Dermis microvascular lymphatic vessel endothelial cell (primary cell): Measurements from ENCODE around the gene RPA1. TPM values are rescaled to one million over a fixed set of nuclear protein-coding genes. Genes with fewer than 3 reads are reported as not detected.
A peak's percentile ranks its signal among the peaks of the same experiment; 100 is the strongest.
"Not testable (repeated sequence)": the region's sequence is repeated elsewhere in the genome, so short reads cannot be mapped to it uniquely, and the experiment has no call there.

ENCODE experiments used
- DNase-seq, 2 donors: peaks; one replicate each; pipeline versions ENCODE4 v3.0.0 to v3.0.0-alpha.2; 2010; ENCODE audit warnings: low read depth in 2 of 2
- total RNA-seq: library from RNA; depleted of rRNA; stranded (reverse); fragments of >200 nt; gene quantifications from 2 replicates; pipeline ENCODE4 v1.2.1, GENCODE V29; 2014

RPA1 gene
- total RNA-seq, 1 donor from 2014 or later, result 26.6 TPM

GRCh38 chr17:1878419-1879121, 48.8 kb downstream of the RPA1 start:
- peak in 1 of 2 donors; percentile 66 for DNase-seq

- DNase-seq, result no peak
Observed at GRCh38 chr17:1880851-1881630, 51.2 kb downstream of the RPA1 start.

- peak; percentile 15 to 47 for DNase-seq
Observed at GRCh38 chr17:1882836-1883235, 53.0 kb downstream of the RPA1 start.

DNA sequence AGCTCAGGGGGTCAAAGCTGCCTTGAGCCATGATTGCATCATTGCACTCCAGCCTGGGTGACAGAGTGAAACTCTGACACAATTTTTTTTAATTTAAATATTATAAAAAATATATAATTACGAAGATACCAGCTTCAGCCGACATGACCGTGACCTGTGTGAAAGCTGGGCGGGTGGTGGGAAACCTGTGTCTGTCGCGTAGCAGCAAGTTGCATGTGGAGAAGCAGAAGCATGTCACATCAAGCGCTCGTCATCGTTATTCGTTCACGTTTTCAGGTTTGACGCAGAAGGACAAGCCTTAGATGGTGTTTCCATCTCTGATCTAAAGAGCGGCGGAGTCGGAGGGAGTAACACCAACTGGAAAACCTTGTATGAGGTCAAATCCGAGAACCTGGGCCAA, 53.7 kb downstream of the RPA1 start:
- DNase-seq, result no peak

- no peak for DNase-seq
Observed at GRCh38 chr17:1888741-1889140, 58.9 kb downstream of the RPA1 start.

DNA sequence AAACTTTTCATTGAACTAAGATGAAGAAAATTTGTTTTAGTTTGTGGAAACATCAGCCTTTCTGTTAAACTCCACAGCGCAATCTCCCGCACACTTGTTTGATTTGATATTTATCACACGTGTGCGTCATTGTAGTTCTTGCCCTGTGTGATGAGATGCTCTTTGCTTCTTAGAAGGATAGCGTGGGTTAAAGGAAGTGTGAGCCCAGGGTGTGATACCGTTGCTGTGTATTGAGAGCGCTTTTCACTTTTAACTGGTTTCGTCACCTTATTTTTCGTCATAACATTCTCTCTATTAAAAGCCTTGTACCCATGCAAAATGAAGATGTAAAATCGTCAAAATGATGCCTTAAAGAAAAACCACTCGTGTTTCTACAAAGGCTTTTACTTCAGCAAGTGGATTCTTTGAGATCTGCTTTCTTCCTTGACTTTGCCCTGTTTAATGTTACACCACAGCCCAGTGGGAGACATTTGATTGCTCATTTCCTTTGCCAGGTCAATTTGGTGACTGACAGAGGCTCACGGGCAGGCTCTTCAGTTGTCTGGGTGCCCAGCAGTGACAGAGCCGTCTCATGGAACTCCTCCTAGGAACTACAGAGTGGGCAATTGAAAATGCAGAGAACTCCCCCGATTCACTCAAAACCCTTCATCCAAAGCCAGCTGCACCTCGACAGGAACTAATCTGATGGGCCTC, 61.1 kb downstream of the RPA1 start:
- DNase-seq, result no peak

DNA sequence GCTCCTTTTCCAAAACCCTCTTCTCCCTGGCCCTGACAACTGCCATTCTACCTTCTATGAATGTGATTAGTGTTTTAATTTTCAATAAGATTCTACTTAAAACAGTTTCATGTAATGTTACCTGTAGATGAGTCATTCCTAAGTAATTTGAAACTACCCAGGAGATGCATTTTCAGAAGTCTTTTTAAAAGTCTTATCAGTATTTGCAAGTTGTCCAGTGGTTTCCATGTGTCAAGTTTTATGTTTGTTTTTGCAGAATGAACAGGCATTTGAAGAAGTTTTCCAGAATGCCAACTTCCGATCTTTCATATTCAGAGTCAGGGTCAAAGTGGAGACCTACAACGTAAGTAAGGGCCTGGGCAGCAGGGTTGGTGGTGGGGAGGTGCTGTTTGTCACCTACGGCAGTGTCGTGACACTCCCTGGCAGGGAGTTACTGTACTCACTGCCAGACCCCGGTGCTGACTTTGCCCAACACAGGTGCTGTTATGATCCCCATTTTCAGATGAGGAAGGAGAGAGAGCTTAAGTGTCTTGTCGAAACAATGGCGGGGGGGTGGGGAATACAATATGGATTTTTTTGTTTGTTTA, 65.0 kb downstream of the RPA1 start:
- DNase-seq, result no peak

- DNase-seq, result not testable (repeated sequence)
Observed at GRCh38 chr17:1895479-1895878, 65.7 kb downstream of the RPA1 start.

GRCh38 chr17:1896243-1897104, 66.7 kb downstream of the RPA1 start:
- no peak for DNase-seq

- no peak for DNase-seq
Observed at GRCh38 chr17:1897105-1897656, 67.4 kb downstream of the RPA1 start.

DNA sequence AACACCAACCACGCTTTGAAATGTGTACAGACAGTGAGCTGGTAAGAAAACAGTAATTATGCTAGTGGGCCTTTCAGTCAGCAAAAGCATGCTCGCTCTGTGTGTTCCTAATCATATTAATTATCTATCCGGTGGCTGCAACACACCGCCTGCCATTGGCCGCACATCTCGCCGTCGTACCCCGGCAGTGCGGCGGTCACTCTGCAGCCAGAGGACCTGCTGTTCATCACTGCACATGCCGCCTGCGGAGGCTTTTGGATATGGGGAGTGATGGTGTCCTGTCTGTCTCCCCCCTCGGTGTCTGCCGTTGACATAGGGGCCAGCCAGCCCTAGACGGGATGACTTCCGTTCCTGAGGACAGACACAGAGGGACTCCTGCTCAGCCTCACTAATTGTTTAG, 68.5 kb downstream of the RPA1 start:
- DNase-seq, result no peak

DNA sequence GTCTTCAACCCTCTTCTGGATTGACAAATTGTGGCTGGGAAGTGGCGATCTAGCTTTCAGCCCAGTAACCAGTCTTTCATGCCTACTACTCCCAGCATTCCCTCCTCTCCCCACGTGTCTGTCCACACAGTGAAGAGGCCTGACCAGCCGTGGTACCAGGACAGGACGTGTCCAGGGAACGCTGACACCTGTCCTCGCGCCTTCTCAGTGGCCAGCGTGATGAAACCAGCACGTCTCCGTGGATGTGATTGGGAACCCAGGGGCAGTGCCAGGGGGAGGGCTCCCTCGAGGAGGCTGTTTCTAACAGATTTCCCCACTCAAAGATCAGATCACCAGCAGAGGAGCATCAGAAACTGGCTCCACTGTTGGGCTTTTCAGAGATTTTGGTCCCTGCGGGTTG, 69.1 kb downstream of the RPA1 start:
- no peak for DNase-seq

- DNase-seq, result no peak
Observed at GRCh38 chr17:1899403-1900000, 69.7 kb downstream of the RPA1 start.

- no peak for DNase-seq
Observed at GRCh38 chr17:1904273-1905182, 74.7 kb downstream of the RPA1 start.

- DNase-seq, result peak in 1 of 2 donors; percentile 7
Observed at GRCh38 chr17:1905190-1905913, 75.5 kb downstream of the RPA1 start.

GRCh38 chr17:1906662-1907101, 76.9 kb downstream of the RPA1 start:
- no peak for DNase-seq

DNA sequence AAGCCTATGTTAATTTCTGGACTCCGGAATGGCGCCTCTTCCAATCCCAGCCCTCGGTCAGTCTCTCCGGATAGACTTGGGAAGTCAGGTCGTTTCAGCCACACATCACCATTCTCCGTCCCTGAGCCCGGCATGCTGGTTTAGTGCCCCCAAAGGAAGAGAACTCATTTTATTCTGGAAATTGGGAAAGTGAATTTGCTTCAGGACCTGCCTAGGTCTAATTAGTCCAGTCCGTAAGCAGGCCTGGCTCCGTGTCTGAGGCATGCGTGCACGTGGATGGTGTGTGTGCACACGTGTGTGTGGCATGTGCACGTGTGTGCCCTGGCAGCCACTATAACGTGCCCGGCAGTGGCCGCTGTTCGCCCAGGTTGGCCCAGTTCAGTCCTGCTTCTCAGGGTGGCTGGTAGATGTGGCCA, 77.4 kb downstream of the RPA1 start:
- no peak for DNase-seq

DNA sequence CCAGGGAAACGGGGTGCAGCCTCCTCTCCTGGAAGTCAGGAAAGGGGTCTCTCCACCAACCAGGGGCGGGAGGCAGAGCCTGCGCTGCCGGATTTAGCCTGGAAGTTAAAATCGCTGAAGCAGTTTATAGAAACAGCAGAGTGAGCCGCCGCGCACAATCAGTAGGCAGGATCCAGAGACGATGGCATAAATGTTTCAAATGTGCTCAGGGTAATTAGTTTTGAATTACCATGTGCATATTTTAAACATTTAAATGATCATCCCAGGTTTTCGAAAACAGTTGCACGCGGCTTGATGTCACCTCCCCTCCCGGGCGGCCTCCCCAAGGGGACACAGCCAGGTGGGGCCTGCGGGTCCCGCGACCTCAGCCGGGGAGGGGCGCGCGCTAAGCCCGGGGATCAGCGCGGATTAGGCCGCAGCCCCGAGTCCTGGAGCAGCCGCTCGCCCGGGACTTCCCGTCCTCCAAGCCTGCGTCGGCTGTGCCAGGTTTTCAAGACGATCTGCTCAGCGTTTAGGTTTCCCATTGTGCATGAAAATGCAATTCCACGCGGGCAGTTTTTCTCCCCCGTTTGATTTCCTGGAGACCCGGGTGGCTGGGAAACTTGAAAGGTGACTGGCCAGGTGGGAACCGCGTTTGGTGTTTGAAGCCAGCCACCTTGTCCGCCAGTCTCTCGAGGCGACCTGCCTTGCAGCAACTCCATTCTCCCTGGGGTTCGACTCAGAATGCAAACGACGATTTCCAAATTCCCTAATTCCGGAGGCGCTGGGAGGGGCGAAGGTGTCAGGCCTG, 78.3 kb downstream of the RPA1 start:
- peak in 1 of 2 donors; percentile 33 for DNase-seq
